Panc1 (cell line): Measurements from ENCODE around the gene ARSI. TPM values are rescaled to one million over a fixed set of nuclear protein-coding genes. Genes with fewer than 3 reads are reported as not detected.

Experiments
- ATAC-seq: fragments of 200-7000 bp; cut with Tn5 transposase; 2 replicates; pipeline ENCODE4 v1.9.1; 2020; ENCODE audit warnings: mild to moderate bottlenecking, moderate library complexity
- BruUV-seq: library from RNA; stranded (reverse); fragments of 400-500 nt; replicated peaks from 2 replicates; lab custom pipeline; 2021; lab: Mats Ljungman, UMichigan
- CTCF ChIA-PET: fragments of 300-600 bp; sonication (Branson Sonifier 250); formaldehyde crosslinking; loops from one replicate; lab custom pipeline; 2022; ENCODE audit warnings: antibody characterized with exemption; lab: Charles Lee
- POLR2A ChIA-PET: fragments of 300-600 bp; sonication (Branson Sonifier 250); formaldehyde crosslinking; loops from one replicate; lab custom pipeline; 2022; ENCODE audit warnings: antibody characterized with exemption; lab: Charles Lee
- DNase-seq: peaks from one replicate; pipeline ENCODE4 v3.0.0-alpha.2; 2010; ENCODE audit warnings: low read depth, low spot score
- H3K27ac ChIP-seq: 2 replicates; pipeline ENCODE4 v1.5.1; 2011; ENCODE audit warnings: mild to moderate bottlenecking, low read length, inconsistent platforms
- H3K27me3 ChIP-seq: fragments of 200-500 bp; sonication (Bioruptor generic); 2 replicates; pipeline ENCODE4 v1.6.0; 2014; ENCODE audit warnings: low read length, inconsistent platforms; ENCODE audit not compliant: control insufficient read depth, insufficient read depth
- H3K36me3 ChIP-seq: fragments of 200-500 bp; sonication (Bioruptor generic); 2 replicates; pipeline ENCODE4 v1.5.1; 2014; ENCODE audit warnings: inconsistent platforms, mild to moderate bottlenecking, low read length, moderate library complexity; ENCODE audit not compliant: control insufficient read depth, insufficient read depth
- H3K4me1 ChIP-seq: 2 replicates; pipeline ENCODE4 v1.5.1; 2011; ENCODE audit warnings: inconsistent platforms, mild to moderate bottlenecking, low read length, moderate library complexity; ENCODE audit not compliant: control insufficient read depth, insufficient read depth
- H3K4me3 ChIP-seq, 2 experiments: 2 replicates each; pipeline ENCODE4 v1.5.1; 2011 to 2012; ENCODE audit warnings: low read depth in 2 of 2, low read length in 2 of 2, mild to moderate bottlenecking in 2 of 2, inconsistent platforms in 1 of 2, moderate library complexity in 1 of 2
- H3K9me3 ChIP-seq: fragments of 200-500 bp; sonication (Bioruptor generic); 2 replicates; pipeline ENCODE4 v1.5.1; 2014; ENCODE audit warnings: low read depth, mild to moderate bottlenecking, inconsistent platforms, low read length, moderate library complexity; ENCODE audit not compliant: control insufficient read depth, insufficient read depth
- CTCF ChIP-seq: fragments of 450-650 bp; IDR thresholded peaks from 2 replicates; pipeline ENCODE4 v1.5.1; 2017; ENCODE audit warnings: mild to moderate bottlenecking
- POLR2AphosphoS5 ChIP-seq: IDR thresholded peaks from 2 replicates; pipeline ENCODE4 v1.6.1; 2012; ENCODE audit warnings: mild to moderate bottlenecking, low read depth, low read length, moderate library complexity
- SIN3A ChIP-seq: IDR thresholded peaks from 2 replicates; pipeline ENCODE4 v1.6.1; 2012; ENCODE audit warnings: low read depth, mild to moderate bottlenecking, low read length, moderate library complexity, borderline replicate concordance; ENCODE audit not compliant: insufficient read depth
- TCF7L2 ChIP-seq: IDR thresholded peaks from 2 replicates; pipeline ENCODE4 v1.6.1; 2011; ENCODE audit warnings: mild to moderate bottlenecking, low read depth, low read length, inconsistent platforms
- in situ Hi-C: cut with HindIII; loops from 2 replicates; pipeline ENCODE4 v1.10.0; 2016; ENCODE audit warnings: low sequenced_read_pairs, low pct_unique_long_range_greater_than_20kb
- intact Hi-C: fragments of 100-400 bp; cut with micrococcal nuclease; formaldehyde crosslinking; loops from one replicate; pipeline ENCODE4 v1.10.0; 2022; ENCODE audit not compliant: unreplicated experiment
- total RNA-seq: library from RNA; stranded (reverse); gene quantifications from one replicate; pipeline ENCODE4 v1.2.1, GENCODE V29; 2021; ENCODE audit not compliant: unreplicated experiment
- TF ChIP-seq, protein P1 (sequence below), 2 experiments: IDR thresholded peaks; 2 replicates each; pipeline ENCODE4 v1.6.1; 2011 to 2012; ENCODE audit warnings: low read depth in 2 of 2, control low read depth in 1 of 2, low read length in 1 of 2, mild to moderate bottlenecking in 1 of 2, moderate library complexity in 1 of 2; ENCODE audit not compliant: insufficient read depth in 1 of 2

The ARSI gene
- total RNA-seq, 1 experiment from 2014 or later, result 18.6 TPM

DNA sequence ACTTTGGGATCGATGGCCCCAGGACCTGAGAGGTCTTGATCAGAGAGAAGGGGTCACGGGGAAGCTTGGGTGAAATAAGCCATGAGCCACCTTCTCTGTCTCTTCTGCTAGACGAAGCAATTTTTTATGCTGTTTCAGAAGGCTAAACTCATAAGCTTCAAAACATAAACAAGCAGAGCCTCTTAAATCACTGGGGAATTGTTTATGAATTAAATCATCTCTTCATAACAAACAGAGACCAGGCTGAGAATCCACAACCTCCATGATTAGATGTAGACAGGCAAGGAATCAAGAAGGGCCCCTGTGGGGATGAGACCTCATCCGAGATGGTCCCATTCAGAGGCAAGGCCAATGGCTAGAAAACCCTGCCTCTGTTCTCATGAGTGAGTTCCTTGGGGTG is 33.1 kb upstream of the ARSI start:
- no peak for ATAC-seq
- in situ Hi-C loops (no loop called here), intact Hi-C loops (no loop called here)
- TF ChIP-seq, protein P1, sequence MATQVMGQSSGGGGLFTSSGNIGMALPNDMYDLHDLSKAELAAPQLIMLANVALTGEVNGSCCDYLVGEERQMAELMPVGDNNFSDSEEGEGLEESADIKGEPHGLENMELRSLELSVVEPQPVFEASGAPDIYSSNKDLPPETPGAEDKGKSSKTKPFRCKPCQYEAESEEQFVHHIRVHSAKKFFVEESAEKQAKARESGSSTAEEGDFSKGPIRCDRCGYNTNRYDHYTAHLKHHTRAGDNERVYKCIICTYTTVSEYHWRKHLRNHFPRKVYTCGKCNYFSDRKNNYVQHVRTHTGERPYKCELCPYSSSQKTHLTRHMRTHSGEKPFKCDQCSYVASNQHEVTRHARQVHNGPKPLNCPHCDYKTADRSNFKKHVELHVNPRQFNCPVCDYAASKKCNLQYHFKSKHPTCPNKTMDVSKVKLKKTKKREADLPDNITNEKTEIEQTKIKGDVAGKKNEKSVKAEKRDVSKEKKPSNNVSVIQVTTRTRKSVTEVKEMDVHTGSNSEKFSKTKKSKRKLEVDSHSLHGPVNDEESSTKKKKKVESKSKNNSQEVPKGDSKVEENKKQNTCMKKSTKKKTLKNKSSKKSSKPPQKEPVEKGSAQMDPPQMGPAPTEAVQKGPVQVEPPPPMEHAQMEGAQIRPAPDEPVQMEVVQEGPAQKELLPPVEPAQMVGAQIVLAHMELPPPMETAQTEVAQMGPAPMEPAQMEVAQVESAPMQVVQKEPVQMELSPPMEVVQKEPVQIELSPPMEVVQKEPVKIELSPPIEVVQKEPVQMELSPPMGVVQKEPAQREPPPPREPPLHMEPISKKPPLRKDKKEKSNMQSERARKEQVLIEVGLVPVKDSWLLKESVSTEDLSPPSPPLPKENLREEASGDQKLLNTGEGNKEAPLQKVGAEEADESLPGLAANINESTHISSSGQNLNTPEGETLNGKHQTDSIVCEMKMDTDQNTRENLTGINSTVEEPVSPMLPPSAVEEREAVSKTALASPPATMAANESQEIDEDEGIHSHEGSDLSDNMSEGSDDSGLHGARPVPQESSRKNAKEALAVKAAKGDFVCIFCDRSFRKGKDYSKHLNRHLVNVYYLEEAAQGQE (IDR thresholded peaks at IDR 0.05; ENCODE audit: insufficient read depth in 1 of 2, low read depth in 2 of 2, low read length in 1 of 2), result no peak
- TF ChIP-seq POLR2AphosphoS5 (no peak), TCF7L2 (no peak), CTCF (no peak), SIN3A (no peak)
- no peaks in the 10 kb centered on the region for H3K9me3 ChIP-seq
- no peak for DNase-seq
- ChIA-PET CTCF (no interaction called here), POLR2A (no interaction called here)
- no peak overlapping the region for H3K27ac ChIP-seq
- H3K36me3 ChIP-seq, result no peaks in the 10 kb centered on the region
- H3K27me3 ChIP-seq, result no peaks in the 10 kb centered on the region
- no TSS peak for BruUV-seq
- H3K4me1 ChIP-seq, result no peaks in the 10 kb centered on the region
- no peak overlapping the region for H3K4me3 ChIP-seq

- Histone ChIP-seq H3K27me3 (no peaks in the 10 kb centered on the region), H3K4me1 (no peaks in the 10 kb centered on the region), H3K9me3 (no peaks in the 10 kb centered on the region), H3K36me3 (no peaks in the 10 kb centered on the region), H3K4me3 (no peak overlapping the region), H3K27ac (no peak overlapping the region)
- intact Hi-C loops, result no loop called here
- TF ChIP-seq SIN3A, result no peak
- TF ChIP-seq TCF7L2, result no peak
- no peak for TF ChIP-seq POLR2AphosphoS5
- TF ChIP-seq, protein P1 (IDR thresholded peaks at IDR 0.05; ENCODE audit: insufficient read depth in 1 of 2, low read depth in 2 of 2, low read length in 1 of 2), result no peak
- no peak for TF ChIP-seq CTCF
- ChIA-PET CTCF (no interaction called here), POLR2A (no interaction called here)
- no TSS peak for BruUV-seq
- in situ Hi-C loops, result no loop called here
- no peak for DNase-seq
- ATAC-seq, result no peak
Measured at GRCh38 chr5:150333400-150333799, 30.7 kb upstream of the ARSI start.
